Kidney (tissue), 14 donors: ENCODE data around the gene TMEM9. TPM values are rescaled to one million over a fixed set of nuclear protein-coding genes. Genes with fewer than 3 reads are reported as not detected.

Experiments used
- DNase-seq, 5 donors: peaks; one replicate each; pipeline ENCODE4 v3.0.0-alpha.2; 2013 to 2020
- FAIRE-seq: peaks from 2 replicates; lab custom pipeline; 2012; peaks lifted over from hg19 to GRCh38; lab: Jason Lieb, UNC
- H3K27ac ChIP-seq, 2 donors: one replicate each; pipeline ENCODE4 v1.7.0; 2013; ENCODE audit warnings: low read depth in 2 of 2, low read length in 2 of 2, inconsistent platforms in 1 of 2
- H3K27me3 ChIP-seq: one replicate; pipeline ENCODE4 v1.7.1; 2013; ENCODE audit warnings: low read length, inconsistent platforms; ENCODE audit not compliant: control insufficient read depth, insufficient read depth
- H3K36me3 ChIP-seq, 3 donors: one replicate each; pipeline versions ENCODE4 v1.7.0 to v1.7.1; 2013; ENCODE audit warnings: low read length in 3 of 3, control low read depth in 1 of 3, inconsistent platforms in 1 of 3; ENCODE audit not compliant: insufficient read depth in 3 of 3, control insufficient read depth in 2 of 3
- H3K4me1 ChIP-seq, 3 donors: one replicate each; pipeline versions ENCODE4 v1.7.0 to v1.7.1; 2013; ENCODE audit warnings: low read length in 3 of 3, inconsistent platforms in 1 of 3, low read depth in 1 of 3; ENCODE audit not compliant: control insufficient read depth in 2 of 3, insufficient read depth in 2 of 3
- H3K4me3 ChIP-seq, 3 donors: one replicate each; pipeline versions ENCODE4 v1.7.0 to v1.8.1; 2013; ENCODE audit warnings: low read length in 3 of 3, control low read depth in 1 of 3, inconsistent platforms in 1 of 3
- H3K9ac ChIP-seq, 3 donors: one replicate each; pipeline versions ENCODE4 v1.7.0 to v1.7.1; 2013; ENCODE audit warnings: low read length in 3 of 3, control low read depth in 1 of 3, inconsistent platforms in 1 of 3
- H3K9me3 ChIP-seq, 3 donors: one replicate each; pipeline versions ENCODE4 v1.7.0 to v1.7.1; 2013; ENCODE audit warnings: low read length in 3 of 3, control low read depth in 1 of 3, inconsistent platforms in 1 of 3; ENCODE audit not compliant: control insufficient read depth in 2 of 3, insufficient read depth in 1 of 3
- CTCF ChIP-seq: IDR thresholded peaks from 3 replicates; pipeline ENCODE4 v1.5.1; 2012; ENCODE audit warnings: mild to moderate bottlenecking, moderate library complexity, borderline replicate concordance; ENCODE audit not compliant: insufficient read depth; ENCODE audit errors: extremely low read depth
- intact Hi-C: fragments of 100-400 bp; cut with DNase I; formaldehyde crosslinking; loops from one replicate; pipeline ENCODE4 v1.11.1; 2022
- polyA plus RNA-seq: library from polyadenylated mRNA; stranded (reverse); fragments of 350-450 nt; fragmentation: Illumina TruSeq; extraction: RNeasy Lipid Tissue Mini Kit (QIAGEN cat#74804); gene quantifications from one replicate; pipeline ENCODE4 v1.2.3, GENCODE V29; 2014; ENCODE audit warnings: low read depth, low replicate concordance; ENCODE audit not compliant: insufficient read depth
- total RNA-seq: library from RNA; stranded (reverse); fragmentation: NEBNext Ultra II Directional; extraction: Animal tissue kit (Norgen Biotek cat#: 25700); gene quantifications from one replicate; pipeline ENCODE4 v1.2.1, GENCODE V29; 2021
- donor health status: control.
- donor health status: control.
- donor health status: control.
- donor health status: control.
- donor health status: control.
- donor health status: DM: yes; HTN: yes; CAD: no.
- donor health status: Normal renal cell carcinoma (clear cell type).

The TMEM9 gene
- total and polyA plus RNA-seq, 2 donors from 2014 or later, result 81.9 to 166 TPM

GRCh38 chr1:201112173-201112731 lies 42.0 kb downstream of the TMEM9 start, which contains the start of gene CACNA1S:
TSS of gene CACNA1S (minus strand) at chr1:201112426. CDS start at chr1:201112339, 87 bp downstream.
- FAIRE-seq, result no peak
- intact Hi-C loops, result loop anchor here (5.0 kb wide), 1 partner anchor 145 kb away; no protein-coding TSS in a partner anchor

GRCh38 chr1:201111672-201112071 lies 42.6 kb downstream of the TMEM9 start:
- peak in 1 of 5 donors; percentile 10 for DNase-seq
- TF ChIP-seq CTCF, result no peak
- intact Hi-C loops, result loop anchor here (5.0 kb wide), 1 partner anchor 144 kb away; no protein-coding TSS in a partner anchor
- no peak overlapping the region for H3K4me3 ChIP-seq
- H3K27me3 ChIP-seq, result no peaks in the 10 kb centered on the region
- no peaks in the 10 kb centered on the region for H3K36me3 ChIP-seq
- no peak overlapping the region for H3K27ac ChIP-seq
- H3K4me1 ChIP-seq, result peaks cover 0 to 3% (median 0%) of the 10 kb centered on the region in 3 donors
- H3K9ac ChIP-seq, result no peak overlapping the region
- no peaks in the 10 kb centered on the region for H3K9me3 ChIP-seq
- FAIRE-seq, result no peak

More at GRCh38 chr1:201112173-201112731, 42.0 kb downstream of the TMEM9 start, which contains the start of gene CACNA1S:
- no peak for TF ChIP-seq CTCF
- no peaks in the 10 kb centered on the region for H3K27me3 ChIP-seq
- no peaks in the 10 kb centered on the region for H3K9me3 ChIP-seq
- H3K4me3 ChIP-seq, result no peak within 1 kb of the TSS
- peaks cover 0 to 3% (median 0%) of the 10 kb centered on the region in 3 donors for H3K4me1 ChIP-seq
- peak in 1 of 5 donors; percentile 44 for DNase-seq
- H3K27ac ChIP-seq, result no peak within 1 kb of the TSS
- H3K9ac ChIP-seq, result no peak within 1 kb of the TSS
- no peaks in the 10 kb centered on the region for H3K36me3 ChIP-seq

GRCh38 chr1:201111156-201111555 lies 43.1 kb downstream of the TMEM9 start:
- Histone ChIP-seq H3K27me3 (no peaks in the 10 kb centered on the region), H3K4me3 (no peak overlapping the region), H3K9me3 (no peaks in the 10 kb centered on the region), H3K36me3 (no peaks in the 10 kb centered on the region), H3K4me1 (peaks cover 0 to 3% (median 0%) of the 10 kb centered on the region in 3 donors), H3K9ac (no peak overlapping the region), H3K27ac (no peak overlapping the region)
- no peak for FAIRE-seq
- DNase-seq, result no peak
- TF ChIP-seq CTCF, result no peak
- intact Hi-C loops, result loop anchor here (5.0 kb wide), 1 partner anchor 144 kb away; no protein-coding TSS in a partner anchor
